ENCODE measurements around the gene ALAD. TPM values are rescaled to one million over a fixed set of nuclear protein-coding genes. Genes with fewer than 3 reads are reported as not detected.

Gene ALAD
- polyA plus RNA-seq, 1 donor from 2014 or later: 42.9 TPM

- no peak overlapping the region for H3K27ac ChIP-seq (ENCODE audit: low read length)
- no peak for TF ChIP-seq SMC3 (conservative IDR thresholded peaks at IDR 0.05; ENCODE audit: poor library complexity)
- TF ChIP-seq CTCF (IDR thresholded peaks at IDR 0.05; ENCODE audit: poor library complexity, severe bottlenecking): no peak
- TF ChIP-seq EZH2 (IDR thresholded peaks at IDR 0.05; ENCODE audit: borderline replicate concordance, insufficient read depth, low read length, poor library complexity, severe bottlenecking): no peak
- TF ChIP-seq EP300 (conservative IDR thresholded peaks at IDR 0.05; ENCODE audit: poor library complexity, severe bottlenecking): no peak
- no peak for TF ChIP-seq MXI1 (conservative IDR thresholded peaks at IDR 0.05; ENCODE audit: poor library complexity, severe bottlenecking)
- no peak for TF ChIP-seq POLR2AphosphoS5 (IDR thresholded peaks at IDR 0.05)
- TF ChIP-seq RAD21 (conservative IDR thresholded peaks at IDR 0.05): no peak
- TF ChIP-seq, protein P1, sequence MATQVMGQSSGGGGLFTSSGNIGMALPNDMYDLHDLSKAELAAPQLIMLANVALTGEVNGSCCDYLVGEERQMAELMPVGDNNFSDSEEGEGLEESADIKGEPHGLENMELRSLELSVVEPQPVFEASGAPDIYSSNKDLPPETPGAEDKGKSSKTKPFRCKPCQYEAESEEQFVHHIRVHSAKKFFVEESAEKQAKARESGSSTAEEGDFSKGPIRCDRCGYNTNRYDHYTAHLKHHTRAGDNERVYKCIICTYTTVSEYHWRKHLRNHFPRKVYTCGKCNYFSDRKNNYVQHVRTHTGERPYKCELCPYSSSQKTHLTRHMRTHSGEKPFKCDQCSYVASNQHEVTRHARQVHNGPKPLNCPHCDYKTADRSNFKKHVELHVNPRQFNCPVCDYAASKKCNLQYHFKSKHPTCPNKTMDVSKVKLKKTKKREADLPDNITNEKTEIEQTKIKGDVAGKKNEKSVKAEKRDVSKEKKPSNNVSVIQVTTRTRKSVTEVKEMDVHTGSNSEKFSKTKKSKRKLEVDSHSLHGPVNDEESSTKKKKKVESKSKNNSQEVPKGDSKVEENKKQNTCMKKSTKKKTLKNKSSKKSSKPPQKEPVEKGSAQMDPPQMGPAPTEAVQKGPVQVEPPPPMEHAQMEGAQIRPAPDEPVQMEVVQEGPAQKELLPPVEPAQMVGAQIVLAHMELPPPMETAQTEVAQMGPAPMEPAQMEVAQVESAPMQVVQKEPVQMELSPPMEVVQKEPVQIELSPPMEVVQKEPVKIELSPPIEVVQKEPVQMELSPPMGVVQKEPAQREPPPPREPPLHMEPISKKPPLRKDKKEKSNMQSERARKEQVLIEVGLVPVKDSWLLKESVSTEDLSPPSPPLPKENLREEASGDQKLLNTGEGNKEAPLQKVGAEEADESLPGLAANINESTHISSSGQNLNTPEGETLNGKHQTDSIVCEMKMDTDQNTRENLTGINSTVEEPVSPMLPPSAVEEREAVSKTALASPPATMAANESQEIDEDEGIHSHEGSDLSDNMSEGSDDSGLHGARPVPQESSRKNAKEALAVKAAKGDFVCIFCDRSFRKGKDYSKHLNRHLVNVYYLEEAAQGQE (IDR thresholded peaks at IDR 0.05; ENCODE audit: borderline replicate concordance): no peak
- no peak for TF ChIP-seq TAF1 (IDR thresholded peaks at IDR 0.05; ENCODE audit: low read depth)
These were observed 31.3 kb downstream of the ALAD start for GRCh38 chr9:113369855-113370140.

GRCh38 chr9:113368982-113369854, 31.9 kb downstream of the ALAD start:
- Histone ChIP-seq H3K9me3 (ENCODE audit: low read length) (no peaks in the 10 kb centered on the region), H3K79me2 (replicated peaks; ENCODE audit: insufficient read depth, low read length) (no peaks in the 10 kb centered on the region), H4K20me1 (ENCODE audit: insufficient read depth) (no peaks in the 10 kb centered on the region), H3K4me3 (ENCODE audit: low read length) (no peak overlapping the region), H3K4me2 (ENCODE audit: low read length) (no peak overlapping the region), H2AFZ (ENCODE audit: low read depth, low read length) (no peak overlapping the region), H3K27me3 (ENCODE audit: insufficient read depth, low read depth, low read length) (no peaks in the 10 kb centered on the region), H3K9ac (ENCODE audit: low read length) (no peak overlapping the region), H3K9me2 (ENCODE audit: insufficient read depth, low read length) (no peaks in the 10 kb centered on the region), H3F3A (ENCODE audit: insufficient read depth, low read length, poor library complexity, severe bottlenecking) (no peaks in the 10 kb centered on the region), H3K36me3 (ENCODE audit: insufficient read depth, low read length) (no peaks in the 10 kb centered on the region), H3K27ac (ENCODE audit: low read length) (no peak overlapping the region)
- TF ChIP-seq RAD21 (conservative IDR thresholded peaks at IDR 0.05) (no peak), TAF1 (IDR thresholded peaks at IDR 0.05; ENCODE audit: low read depth) (no peak), POLR2AphosphoS5 (IDR thresholded peaks at IDR 0.05) (no peak), SMC3 (conservative IDR thresholded peaks at IDR 0.05; ENCODE audit: poor library complexity) (no peak), EP300 (conservative IDR thresholded peaks at IDR 0.05; ENCODE audit: poor library complexity, severe bottlenecking) (no peak)
- TF ChIP-seq, protein P1 (IDR thresholded peaks at IDR 0.05; ENCODE audit: borderline replicate concordance): no peak

More at GRCh38 chr9:113369855-113370140, 31.3 kb downstream of the ALAD start:
- Histone ChIP-seq H4K20me1 (ENCODE audit: insufficient read depth) (no peaks in the 10 kb centered on the region), H3K79me2 (replicated peaks; ENCODE audit: insufficient read depth, low read length) (no peaks in the 10 kb centered on the region), H2AFZ (ENCODE audit: low read depth, low read length) (no peak overlapping the region), H3K9me2 (ENCODE audit: insufficient read depth, low read length) (no peaks in the 10 kb centered on the region), H3K9me3 (ENCODE audit: low read length) (no peaks in the 10 kb centered on the region), H3K9ac (ENCODE audit: low read length) (no peak overlapping the region), H3K36me3 (ENCODE audit: insufficient read depth, low read length) (no peaks in the 10 kb centered on the region), H3F3A (ENCODE audit: insufficient read depth, low read length, poor library complexity, severe bottlenecking) (no peaks in the 10 kb centered on the region), H3K27me3 (ENCODE audit: insufficient read depth, low read depth, low read length) (no peaks in the 10 kb centered on the region), H3K4me2 (ENCODE audit: low read length) (no peak overlapping the region), H3K4me3 (ENCODE audit: low read length) (no peak overlapping the region)
